LNCAP (cell line): ENCODE results near the gene SUSD5.

Source experiments
- TF ChIP-seq, protein P1 (sequence below): fragments of 450-650 bp; IDR thresholded peaks from 2 replicates; pipeline ENCODE4 v1.5.1; 2017; ENCODE audit warnings: mild to moderate bottlenecking

Gene SUSD5

DNA sequence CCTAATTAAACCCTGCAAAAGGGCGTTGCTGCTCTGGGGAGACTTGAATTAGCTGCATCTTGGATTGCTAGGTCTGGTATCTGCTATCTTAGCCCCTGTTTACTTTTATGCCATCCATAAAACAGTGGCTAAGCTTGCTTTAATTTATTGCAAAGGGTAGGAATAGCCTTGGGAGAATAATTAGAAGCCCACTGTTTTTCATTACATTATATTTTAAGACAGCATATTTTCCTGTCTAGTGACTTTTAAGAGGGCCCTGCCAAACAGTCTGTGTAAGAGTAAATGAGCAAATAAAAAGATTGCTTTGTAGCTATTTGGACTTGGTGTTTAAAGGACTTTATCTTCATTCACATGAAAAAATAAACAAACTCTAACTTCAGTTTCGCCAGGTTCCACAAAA is 17.4 kb upstream of the SUSD5 start:
- TF ChIP-seq, protein P1, sequence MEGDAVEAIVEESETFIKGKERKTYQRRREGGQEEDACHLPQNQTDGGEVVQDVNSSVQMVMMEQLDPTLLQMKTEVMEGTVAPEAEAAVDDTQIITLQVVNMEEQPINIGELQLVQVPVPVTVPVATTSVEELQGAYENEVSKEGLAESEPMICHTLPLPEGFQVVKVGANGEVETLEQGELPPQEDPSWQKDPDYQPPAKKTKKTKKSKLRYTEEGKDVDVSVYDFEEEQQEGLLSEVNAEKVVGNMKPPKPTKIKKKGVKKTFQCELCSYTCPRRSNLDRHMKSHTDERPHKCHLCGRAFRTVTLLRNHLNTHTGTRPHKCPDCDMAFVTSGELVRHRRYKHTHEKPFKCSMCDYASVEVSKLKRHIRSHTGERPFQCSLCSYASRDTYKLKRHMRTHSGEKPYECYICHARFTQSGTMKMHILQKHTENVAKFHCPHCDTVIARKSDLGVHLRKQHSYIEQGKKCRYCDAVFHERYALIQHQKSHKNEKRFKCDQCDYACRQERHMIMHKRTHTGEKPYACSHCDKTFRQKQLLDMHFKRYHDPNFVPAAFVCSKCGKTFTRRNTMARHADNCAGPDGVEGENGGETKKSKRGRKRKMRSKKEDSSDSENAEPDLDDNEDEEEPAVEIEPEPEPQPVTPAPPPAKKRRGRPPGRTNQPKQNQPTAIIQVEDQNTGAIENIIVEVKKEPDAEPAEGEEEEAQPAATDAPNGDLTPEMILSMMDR = no peak

DNA sequence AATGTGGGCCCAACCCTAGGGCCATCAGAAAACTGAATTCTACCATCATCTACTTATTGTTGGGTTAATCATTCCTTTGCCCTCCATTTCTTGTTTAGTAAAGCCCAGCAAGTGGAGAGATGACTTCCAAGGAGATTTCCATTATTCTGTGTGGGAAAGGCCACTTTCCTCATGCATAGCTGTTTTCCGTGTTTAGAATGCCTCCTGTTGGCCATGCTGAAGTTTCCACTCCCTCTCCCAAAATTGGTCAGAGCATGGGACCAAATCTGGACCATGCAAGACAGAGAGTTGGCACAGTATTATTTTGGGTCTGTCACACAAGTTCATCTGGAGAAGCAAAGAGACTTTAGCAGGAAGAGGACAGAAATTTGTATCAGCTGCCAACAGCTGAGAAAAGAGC is 15.3 kb upstream of the SUSD5 start:
- TF ChIP-seq, protein P1 = no peak

DNA sequence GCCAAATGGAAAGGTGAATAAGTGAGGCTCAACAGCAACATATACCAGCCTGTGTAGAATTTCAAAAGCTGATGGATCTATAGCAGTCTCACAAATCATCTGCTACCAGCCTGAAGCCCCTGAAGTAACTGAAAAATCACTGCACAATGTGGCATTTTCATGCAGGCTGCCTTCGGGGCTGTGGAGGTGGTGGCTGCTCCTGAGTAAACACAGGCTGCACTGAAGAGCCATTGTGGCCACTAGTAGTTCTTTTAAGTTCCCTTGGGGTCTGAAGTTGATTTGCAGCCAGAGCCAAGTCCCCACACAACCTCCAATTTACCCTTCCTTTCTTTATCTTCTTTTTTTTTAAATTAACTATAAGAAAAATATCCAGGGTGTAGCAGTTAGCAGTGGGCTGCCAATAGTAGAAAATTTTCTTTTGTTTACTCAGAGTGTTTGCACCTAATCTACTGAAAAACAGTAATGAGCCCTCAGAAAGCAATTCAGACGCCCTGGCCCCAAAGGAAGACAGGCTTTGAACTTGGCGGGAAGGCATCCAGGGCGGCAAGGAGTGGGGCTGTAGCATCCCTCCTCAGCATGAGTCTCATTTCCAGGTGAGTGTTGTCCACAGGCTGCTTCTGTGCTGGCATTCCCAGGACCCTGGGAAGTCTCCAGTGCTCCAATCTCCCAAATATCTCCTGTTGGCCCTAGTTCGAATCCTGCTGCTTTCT is 13.3 kb upstream of the SUSD5 start:
- TF ChIP-seq, protein P1 = no peak

DNA sequence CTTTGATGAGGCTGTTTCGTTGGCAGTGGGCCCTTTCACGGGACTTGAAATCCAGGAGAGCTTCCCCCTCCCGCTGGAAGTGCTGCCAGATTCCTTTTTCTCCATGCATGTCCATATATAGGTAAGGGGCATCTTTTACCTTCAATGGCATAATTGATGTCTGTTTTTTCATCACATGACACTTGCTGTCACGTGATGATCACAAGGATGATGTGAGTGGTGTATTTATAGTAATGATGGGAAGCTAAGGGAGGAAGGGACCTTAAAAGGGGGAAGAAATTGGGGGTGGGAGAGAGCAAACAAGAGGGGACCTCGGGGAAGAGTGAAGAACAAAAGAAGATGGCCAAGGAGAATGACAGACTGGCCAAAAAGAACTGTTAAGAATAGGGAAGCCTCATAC is 11.3 kb upstream of the SUSD5 start:
- TF ChIP-seq, protein P1 = no peak

DNA sequence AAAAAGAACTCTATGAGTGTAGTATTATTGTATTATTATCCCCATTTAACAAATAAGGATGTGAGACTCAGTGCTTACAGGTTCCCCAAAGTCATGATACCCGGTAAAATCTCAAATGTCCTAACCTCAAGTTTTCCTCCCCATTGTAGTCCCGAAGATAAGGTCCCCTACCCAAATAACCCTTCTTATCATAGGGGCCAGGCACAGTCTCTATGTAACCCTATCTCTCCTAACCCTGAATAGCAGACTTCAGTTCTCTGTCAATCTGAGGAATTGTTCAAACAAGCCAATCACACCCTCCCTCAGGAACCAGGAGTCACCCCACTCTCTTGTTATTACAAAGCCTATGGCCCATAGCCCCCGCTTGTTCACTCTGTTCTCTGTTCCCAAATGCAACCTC is 10.5 kb upstream of the SUSD5 start:
- TF ChIP-seq, protein P1 = no peak

DNA sequence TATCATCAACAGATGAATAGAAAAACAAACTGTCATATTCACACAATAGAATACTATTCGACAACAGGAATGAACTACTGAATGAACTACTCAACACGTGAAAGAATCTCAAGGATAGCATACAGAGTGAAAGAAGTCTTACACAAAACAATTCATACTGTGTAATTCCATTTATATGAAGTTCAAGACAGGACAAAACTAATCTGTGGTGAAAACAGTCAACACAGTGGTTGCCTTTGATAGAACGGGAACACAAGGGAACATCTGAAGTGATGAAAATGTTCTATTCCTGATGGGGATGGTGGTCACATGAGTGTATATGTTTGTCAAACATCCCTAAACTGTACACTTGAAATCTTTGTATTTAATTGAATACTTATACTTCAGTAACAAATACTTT is 2.6 kb upstream of the SUSD5 start:
- TF ChIP-seq, protein P1 = no peak

DNA sequence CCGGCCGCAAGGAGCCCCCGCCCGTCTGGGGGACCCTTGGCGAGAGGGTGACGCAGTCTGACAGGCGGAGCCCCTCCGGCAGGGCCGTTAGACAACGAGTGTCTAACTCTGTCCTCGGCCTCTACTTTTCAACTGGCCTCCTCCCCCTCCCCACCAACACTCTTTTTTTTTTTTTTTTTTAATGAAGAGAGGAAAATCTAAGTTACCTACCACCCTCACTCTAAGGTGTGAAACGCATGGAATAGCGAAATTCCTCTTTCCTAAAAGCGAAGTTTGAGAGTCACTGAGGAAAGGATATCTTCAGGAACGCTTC is 521 bp upstream of the SUSD5 start:
- TF ChIP-seq, protein P1 = no peak

DNA sequence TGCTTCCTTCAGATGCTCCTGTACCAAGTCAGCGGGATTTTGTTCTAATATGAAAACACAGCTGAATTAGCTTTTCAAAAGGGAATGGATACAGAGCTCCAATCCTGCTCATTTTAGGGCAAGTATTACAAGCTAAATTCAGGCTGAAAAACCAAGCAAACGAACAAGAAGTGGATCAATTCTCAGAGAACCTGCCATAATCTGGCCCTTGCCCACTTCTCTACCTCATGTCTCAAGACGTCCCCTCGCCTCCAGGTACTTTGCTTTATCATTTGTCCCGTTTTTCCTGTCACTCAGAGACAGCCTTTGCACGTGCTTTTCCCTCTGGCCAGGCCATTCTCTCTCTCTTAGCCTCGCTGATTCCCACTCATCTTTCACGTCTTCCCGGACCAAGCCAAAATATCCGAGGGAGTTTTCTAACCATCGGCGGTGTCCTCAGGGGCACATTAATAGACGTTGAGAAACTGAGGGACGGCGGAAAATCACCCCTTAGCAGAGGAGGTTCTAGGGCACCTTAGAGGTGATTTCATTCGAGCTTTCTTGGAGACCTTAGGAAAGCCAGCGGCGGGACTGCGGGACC is 654 bp downstream of the SUSD5 start:
- TF ChIP-seq, protein P1 = no peak
